ENCODE data around the gene MUC2.

DNA sequence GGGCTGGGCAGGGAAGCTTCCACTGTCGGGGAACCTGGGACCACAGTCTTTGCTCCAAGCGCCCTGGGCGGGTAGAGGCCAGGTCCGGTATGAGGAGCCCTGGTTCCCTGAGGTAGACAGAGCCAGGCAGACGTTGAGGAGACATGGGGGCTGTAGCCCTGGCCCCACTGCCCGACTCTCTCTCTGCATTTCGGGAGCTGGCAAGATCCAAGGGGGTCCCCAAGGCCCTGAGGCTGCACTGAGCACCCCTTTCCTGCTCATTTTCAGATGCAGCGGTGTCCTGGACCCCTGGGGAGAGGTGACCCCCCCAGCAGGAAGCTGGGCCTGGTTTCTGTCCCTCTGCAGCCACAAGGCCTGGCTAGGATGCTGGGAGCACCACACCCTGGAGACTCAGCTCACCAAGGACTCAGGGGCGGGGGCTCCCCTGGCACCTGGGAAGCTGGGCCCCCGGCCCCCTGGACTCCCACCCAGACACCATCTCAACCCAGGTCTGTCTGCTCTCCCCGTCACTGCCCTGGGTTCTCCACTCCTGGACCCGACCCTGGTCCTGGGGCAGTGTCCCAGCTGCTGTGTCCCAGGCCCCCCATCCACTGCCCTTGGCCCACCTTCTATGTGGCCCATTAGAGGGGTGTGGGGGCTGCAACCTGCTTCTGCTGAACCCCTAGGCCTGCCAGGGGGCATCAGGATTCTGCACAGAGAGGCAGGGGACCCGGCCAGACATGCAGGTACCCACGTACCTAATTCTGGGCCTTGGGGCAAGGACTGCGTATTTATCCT, 23.1 kb upstream of the MUC2 start:
- TF ChIP-seq, protein P1, sequence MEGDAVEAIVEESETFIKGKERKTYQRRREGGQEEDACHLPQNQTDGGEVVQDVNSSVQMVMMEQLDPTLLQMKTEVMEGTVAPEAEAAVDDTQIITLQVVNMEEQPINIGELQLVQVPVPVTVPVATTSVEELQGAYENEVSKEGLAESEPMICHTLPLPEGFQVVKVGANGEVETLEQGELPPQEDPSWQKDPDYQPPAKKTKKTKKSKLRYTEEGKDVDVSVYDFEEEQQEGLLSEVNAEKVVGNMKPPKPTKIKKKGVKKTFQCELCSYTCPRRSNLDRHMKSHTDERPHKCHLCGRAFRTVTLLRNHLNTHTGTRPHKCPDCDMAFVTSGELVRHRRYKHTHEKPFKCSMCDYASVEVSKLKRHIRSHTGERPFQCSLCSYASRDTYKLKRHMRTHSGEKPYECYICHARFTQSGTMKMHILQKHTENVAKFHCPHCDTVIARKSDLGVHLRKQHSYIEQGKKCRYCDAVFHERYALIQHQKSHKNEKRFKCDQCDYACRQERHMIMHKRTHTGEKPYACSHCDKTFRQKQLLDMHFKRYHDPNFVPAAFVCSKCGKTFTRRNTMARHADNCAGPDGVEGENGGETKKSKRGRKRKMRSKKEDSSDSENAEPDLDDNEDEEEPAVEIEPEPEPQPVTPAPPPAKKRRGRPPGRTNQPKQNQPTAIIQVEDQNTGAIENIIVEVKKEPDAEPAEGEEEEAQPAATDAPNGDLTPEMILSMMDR (IDR thresholded peaks at IDR 0.05), result no peak
- no peak for TF ChIP-seq POLR2A (IDR thresholded peaks at IDR 0.05)
